NCI-H510A (cell line): ENCODE results near the gene BTBD18.
A peak's percentile ranks its signal among the peaks of the same experiment; 100 is the strongest.

Source experiments
- DNase-seq: peaks from one replicate; lab custom pipeline; 2025; lab: John Stamatoyannopoulos, UW

The BTBD18 gene

DNA sequence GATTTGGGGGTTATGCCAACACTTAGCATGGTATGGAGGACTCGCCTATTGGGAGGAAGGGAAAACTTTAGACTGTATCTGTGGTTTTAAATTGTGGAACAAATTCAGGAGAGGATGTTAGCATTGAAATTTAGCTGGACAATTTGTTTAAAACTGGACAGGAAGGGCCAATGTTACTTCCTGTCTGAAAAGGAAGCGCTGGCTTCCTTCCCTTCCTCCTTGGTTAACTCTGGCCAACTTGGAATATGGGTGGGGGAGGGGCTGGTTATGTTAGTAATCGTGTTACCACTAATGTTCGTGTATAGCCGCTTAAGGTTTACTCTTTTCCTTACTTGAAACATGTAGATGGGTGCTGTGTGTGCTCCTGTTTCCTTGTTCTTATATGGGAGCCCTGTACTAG lies 23.9 kb upstream of the BTBD18 start:
- no peak for DNase-seq

DNA sequence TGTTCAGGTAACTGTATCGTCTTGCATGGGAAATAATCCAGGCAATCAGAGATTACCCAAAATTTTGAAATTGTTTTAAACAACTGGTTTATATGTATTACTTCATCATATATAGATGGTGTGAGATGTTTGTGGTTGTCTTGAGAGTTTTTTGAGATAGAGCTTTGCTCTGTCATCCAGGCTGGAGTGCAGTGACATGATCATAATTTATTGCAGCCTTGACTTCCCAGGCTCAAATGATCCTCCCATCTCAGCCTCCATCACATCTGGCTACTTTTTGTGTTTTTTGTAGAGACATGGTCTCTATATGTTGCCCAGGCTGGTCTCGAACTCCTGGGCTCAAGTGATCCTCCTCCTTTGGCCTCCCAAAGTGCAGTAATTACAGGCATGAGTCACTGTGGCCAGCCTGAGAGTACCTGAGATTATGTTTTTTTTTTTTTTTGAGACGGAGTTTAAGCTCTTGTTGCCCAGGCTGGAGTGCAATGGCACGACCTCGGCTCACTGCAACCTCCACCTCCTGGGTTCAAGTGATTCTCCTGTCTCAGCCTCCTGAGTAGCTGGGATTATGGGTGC lies 21.5 kb upstream of the BTBD18 start:
- DNase-seq: no peak

DNA sequence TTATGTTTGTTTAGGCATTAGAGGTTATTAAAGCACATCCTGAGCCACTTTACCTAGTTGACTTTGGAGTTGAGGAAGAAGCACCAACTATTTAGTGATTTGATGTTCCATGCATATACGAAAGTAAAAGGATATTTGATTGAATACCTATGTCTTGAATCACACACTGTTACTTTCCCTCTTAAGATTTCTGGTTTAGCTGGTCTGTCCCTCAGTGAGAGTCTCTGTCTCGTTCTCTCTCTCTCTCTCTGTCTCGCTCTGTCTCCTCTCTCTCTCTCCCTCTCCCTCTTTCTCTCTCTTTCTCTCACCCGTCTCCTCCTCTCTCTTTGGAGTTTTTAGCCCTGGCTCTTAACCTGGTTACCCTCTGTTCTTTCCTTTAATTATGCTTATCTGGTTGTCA lies 20.9 kb upstream of the BTBD18 start:
- DNase-seq: no peak

DNA sequence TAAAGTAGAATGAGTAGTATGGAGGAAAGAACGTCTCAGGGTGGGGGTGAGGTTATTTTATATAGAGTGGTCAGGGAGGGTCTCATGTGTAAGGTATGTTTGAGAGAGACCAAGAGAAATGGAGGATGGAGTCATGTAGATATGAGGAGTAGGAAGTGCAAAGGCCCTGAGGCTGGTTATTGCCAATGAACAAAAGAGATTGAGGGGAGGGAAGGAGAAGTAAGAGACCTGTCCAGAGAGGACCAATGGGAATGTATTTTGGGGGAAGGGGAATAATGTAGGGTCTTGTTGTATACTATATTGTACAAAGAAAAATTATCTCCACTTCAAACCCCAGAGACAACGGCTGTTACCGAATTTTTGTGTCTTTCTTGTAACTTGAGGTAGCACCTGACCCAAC lies 19.7 kb upstream of the BTBD18 start:
- no peak for DNase-seq

DNA sequence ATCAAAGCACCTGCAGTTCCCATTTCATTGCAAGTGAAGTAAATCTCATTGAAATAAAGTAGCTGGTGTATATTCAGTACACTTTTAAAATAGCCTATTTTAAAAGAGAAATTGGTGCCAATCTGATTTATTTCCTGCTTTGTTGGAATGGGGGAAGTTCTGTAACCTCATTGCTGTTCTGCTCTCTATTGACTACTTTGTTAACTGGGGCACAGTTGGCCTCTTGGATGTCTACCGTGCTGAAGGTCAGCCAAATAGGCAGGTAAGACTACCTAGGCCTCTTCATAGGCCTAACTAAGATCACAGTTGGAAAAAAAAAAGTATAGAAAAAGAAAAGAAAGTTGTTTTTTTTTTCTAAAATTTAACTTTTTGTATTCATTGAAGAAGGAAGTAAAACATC lies 19.2 kb upstream of the BTBD18 start:
- DNase-seq: no peak

DNA sequence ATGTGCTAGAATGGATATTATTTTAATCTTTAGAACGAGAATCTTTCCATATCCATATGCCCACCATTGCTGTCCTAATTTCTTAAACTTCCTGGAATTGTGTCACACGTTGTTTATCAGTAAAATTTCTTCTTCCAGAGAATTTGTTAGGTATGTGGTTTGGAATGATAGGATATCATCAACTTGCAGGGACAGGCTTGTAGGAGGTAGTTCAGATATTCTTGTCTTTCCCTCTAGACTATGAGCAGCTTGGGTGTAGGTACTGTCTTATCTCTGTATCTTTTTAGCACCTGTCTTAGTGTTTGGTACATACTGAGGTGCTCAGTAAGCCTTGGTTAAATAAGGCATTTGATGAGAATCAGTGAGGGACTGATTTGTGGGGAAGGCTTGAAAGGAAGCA lies 13.4 kb upstream of the BTBD18 start:
- no peak for DNase-seq

DNA sequence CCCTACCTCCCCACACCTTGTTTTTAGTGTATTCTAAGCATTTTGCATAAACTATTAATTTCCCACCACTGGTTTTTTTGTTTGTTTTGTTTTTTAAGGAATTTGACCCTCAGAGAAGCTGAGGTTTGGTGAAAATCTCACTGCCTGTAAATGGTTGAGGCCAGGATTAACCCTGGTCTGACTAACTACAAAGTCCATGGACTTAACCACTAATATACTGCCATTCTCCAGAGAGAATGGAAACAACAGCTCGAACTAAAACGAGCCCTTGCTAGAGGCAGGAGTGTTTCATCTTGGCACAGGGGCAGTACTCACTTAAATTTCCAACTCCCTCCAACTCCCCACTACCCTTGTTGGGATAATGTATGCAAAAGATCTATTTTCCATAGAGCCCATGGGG lies 12.9 kb upstream of the BTBD18 start:
- no peak for DNase-seq

DNA sequence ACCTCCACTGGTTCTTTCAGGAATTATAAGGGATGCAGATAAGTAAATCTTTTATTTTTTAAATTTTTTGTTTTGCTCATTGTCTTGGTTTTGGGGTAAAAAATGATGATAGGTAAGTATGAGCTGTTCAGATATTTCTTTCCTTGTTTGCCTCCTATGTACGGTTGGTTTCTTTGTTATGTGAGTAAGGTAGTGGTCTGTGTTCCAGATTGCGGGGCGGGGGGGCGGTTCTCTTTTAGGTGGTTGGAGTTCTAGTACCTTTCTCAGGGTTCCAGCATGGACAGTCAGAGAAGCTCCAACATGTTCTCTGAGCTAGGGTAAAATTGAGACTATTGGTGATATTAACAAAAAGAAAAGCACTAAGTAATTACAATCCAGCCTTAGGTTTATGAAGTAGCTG lies 12.4 kb upstream of the BTBD18 start:
- no peak for DNase-seq

DNA sequence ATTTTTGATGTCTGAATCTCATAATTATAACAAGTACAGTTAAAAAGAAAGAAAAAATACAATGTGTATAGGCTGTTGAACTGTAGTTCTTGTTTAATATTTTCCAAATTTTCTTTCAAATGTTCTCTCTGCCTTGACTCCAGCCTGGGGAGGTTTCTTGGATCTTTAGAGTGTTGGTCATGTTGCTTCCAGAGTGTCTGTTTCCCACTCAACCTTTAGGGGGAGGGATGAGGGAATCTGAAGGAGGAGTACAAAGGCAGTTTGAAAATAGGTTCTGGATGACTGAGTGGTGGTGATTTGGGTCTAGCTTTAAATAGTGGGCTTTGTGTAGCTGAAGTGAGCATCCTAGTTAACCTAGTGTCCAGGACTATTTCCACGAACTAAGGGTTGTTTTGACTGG lies 11.9 kb upstream of the BTBD18 start:
- no peak for DNase-seq

DNA sequence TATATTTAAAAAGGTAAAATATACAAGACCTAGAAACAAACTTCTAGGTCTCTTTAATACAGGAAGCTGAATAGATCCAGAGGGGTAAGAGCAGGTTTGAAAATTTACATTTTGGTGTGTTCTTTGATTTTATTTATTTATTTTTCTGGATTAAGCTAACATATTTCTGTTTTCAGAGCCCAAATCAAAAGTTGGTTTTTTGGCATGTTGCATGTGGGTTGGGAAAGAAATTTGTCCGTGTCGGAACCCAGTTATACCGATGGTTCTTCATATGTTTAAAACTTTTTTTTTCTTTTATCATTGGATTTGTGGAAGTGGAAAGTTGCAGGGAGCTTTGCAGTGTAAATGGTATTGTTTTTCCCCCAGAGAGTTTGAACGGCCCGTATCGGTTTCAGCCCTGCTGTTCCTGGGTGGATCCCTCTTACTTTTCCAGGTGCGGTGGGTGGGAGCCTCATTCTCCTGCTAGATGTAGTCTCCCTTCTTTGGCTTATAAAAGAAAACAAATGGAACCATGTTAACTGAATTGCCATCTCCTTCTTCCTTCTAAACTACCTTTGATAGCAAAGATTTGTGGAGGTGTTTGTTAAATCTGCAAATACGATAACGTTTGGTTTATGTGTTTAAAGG lies 10.7 kb upstream of the BTBD18 start:
- no peak for DNase-seq

DNA sequence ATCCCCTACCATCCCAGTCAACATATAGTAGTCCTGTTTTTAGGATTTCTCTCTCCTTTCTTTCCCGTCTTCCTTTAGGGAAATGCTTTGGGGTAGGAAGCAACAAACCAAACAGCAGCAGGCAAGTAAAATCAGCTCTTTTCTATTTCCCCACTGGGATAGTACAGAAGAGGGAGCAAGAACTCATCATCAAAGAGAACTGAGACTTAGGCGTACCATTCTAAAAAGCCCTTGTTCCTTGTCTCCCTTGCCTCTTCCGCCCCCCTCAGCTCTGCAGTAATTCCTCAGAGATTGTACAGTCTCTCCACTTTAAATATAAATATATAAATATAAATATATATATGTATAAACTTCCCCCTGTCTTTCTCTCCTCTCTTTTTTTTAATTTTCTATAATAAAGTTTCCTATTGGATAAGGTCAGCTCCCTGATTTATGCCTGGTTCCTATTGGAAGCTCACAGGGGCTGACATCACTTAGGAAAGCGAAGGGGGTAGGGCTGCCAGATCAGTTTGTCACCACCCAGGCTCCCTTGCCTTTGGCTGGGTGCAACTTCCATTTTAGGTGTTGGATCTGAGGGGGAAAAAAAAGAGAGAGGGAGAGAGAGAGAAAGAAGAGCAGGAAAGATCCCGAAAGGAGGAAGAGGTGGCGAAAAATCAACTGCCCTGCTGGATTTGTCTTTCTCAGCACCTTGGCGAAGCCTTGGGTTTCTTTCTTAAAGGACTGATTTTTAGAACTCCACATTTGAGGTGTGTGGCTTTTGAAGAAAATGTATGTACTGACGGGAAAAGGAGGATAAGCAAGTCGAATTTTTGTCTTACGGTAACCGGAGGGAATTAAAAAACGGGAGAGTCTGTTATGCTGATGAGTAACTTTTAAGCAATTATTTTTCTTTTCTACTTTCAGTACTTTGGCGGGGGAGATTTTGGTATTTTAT lies 9.9 kb upstream of the BTBD18 start, which contains the start of gene CTNND1:
Gene CTNND1 (plus strand): TSS at position 502 of the 934 bp plus-strand sequence. CDS start 29,677 bp downstream, outside the sequence.
- DNase-seq: peak; percentile 89

DNA sequence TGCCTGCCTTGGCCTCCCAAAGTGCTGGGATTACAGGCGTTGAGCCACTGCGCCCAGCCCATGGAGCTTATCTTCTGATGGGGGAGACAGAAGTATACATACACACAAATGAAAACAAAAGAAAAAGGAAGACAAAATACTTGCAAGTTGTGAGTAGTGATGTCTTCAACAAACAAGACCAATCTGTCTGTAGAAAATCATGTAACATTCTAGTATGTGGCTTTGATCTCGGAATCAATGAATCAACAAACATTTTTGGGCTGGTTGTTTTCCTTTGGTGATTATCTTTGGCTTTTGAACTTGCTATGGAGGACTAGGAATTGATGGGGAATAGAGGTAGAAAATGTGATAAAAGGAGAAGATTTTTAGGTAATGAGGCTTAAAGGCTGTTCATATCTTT lies 6.6 kb upstream of the BTBD18 start:
- no peak for DNase-seq

DNA sequence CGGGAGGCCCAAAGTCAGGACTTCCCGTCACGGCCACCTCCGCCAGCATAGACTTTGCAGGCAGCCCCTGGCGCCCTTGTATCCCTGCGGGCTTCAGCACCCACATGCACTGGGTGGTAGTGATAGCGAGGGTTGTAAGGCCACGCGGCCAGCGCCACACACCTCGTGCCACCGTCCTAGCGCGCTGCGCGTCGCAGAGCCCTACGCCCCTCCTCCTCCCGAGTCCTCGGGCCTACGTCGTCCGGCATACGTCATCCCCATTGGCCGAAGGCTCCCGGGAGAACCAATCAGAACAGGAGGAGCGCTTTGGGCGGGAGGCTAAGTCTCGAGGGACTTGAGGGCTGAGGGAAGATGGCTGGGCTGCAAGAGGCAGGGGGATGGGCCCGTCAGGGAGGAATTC lies 1.3 kb upstream of the BTBD18 start:
- DNase-seq: no peak

DNA sequence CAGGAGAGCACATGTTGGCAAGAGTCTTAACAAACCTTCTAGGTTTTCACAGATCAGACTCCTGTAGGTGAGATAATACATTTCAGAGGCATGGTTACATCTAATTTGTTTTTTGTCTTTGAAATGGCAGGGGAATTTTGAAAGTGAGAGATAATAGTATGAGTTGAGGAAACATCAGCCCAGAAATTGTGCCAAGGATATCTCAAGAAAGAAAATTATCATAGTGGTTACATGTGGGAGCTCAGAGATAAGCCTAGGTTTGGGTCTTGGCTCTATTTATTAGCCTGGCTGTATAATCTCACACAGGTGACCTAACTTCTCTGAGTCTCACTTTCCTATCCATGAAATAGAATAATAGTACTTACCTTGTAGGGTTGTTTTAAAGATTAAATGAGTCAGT lies 443 bp downstream of the BTBD18 start:
- DNase-seq: no peak

DNA sequence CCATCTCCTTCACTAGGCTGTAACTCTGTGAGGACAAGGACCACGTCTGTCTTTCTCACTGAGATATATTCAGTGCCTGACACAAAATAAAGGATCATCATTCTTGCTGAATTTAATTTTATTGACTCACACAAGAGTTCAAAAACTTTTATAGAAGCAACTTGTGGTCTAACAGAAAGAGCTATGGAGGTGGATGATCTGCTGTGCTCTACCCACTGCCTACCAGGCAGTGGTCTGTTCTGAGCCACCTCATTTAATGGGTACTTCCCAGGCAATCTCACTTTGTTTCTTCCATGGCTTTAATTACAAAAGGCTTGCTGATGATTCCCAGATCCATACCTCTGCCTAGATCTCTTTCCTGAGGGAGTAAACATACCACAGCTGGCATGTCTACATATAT lies 4.7 kb downstream of the BTBD18 start:
- no peak for DNase-seq

DNA sequence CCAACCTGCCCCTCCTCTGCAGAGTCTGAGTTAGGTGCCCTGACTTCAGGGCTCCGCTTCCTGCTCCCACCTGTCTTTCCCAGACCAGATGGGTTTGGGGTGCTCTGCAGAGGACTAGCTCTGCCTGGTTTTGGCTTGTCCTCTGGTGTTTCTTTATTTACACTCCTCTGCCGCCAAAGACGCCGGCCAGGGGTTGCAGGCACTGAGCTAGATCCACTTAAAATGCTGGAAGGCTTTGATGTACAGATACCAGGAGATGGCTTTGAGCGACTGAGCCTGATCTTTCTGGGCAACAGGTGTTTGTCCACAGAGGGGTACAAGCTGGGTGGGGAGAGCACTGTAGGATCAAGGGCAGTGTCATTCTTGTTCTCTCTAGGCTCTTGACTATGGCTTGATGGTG lies 6.4 kb downstream of the BTBD18 start:
- DNase-seq: no peak

DNA sequence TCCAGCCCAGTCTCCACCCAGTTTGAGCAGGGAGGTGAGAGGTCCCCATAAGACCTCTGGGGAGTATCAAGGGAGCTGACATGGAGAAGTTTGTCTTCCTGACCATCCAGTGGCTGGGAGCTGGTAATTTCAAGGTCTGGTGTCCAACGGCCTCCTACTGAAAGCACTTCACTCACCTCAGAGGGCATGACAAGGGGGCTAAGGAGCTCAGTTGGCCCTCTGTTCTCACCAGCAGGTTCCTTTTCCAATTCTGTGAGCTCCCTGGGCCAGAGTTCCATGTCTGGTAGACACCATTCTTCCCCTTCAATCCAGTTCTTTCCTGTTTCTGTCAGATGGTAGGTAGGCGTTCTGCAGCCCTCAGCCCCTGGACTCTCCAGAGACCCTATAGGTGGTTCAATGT lies 7.3 kb downstream of the BTBD18 start:
- no peak for DNase-seq

DNA sequence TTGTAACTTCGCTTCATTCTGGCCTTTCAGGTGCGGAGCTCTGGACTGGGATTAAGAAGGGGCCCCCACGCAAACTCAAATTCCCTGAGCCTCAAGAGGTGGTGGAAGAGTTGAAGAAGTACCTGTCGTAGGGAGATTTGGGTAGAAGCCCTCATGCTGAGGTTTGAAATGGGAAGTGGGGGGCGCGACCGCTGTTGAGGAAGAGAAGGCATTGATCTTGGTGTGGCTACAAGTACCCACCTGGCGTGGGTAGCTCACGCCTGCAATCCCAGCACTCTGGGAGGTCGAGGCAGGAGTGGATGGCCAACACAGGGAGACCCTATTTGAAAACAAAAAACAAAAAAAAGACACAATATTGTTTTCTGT lies 9.5 kb downstream of the BTBD18 start:
- DNase-seq: no peak

DNA sequence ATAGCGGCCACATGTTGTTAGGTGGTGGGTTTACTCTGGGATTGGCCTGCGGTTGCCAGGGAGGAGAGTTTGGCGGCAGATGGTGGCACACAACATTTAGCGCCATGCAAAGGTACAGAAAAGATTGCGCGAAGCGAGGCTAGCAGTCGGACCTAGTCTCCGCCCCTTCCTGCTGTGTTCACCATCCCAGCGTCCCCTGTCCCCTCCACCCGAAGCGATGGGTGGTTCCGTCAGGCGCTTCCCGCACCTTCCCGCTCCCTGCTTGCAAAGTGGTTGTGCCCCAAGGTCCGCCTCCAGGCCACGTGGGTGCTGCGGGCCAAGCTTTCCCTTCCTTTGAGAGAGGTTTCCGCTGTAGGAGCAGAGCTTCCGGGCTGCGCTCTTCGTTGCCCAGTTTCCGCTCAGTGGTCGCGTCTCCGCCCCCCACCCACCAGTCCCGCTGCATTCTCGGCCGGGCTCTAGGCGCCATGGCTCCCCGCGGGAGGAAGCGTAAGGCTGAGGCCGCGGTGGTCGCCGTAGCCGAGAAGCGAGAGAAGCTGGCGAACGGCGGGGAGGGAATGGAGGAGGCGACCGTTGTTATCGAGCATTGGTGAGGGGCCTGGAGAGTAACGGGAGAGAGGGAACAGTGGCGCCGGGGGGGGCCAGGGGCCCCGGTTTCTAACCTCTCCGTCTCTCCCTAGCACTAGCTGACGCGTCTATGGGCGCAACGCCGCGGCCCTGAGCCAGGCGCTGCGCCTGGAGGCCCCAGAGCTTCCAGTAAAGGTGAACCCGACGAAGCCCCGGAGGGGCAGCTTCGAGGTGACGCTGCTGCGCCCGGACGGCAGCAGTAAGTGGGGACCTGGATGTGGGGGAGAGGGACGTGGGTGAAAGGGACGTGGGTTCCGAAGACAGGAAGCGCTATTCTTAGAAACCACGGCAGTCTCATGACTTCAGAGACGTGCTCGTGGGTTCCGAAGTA lies 10.2 kb downstream of the BTBD18 start, which contains the start of gene SELENOH:
Gene SELENOH (plus strand): TSS at position 360 of the 955 bp plus-strand sequence. CDS start 105 bp downstream, at position 465.
- peak; percentile 96 for DNase-seq

DNA sequence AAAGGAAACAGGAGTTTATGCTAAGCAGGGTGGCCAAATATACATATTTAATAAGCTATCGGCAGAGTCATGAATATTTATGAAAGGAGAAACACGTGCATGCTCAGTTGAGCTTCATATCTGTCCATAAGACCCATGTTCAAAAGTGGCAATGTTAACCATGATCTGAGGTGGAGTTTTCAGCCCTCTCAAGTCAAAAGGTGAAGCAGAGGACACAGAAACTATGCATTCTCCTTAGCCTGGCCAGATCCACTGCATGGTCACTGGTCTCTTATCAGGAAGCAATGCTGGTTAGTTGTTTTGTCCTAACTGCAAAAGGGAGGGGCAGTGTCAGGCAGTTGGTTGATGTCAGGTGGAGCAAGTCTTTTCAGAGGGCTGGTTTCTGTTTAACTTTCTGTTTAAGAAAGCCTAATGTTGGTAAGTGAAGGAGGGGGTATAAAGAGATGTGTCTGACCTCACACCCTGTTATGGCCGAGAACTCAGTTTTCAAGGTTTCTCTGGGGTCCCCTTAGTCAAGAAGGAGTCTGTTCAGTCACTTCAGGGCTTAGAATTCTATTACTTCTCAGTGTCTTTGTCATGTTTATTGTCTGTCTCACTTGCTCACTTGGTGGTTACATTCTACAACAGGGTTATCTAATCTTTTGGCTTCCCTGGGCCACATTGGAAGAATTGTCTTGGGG lies 15.9 kb downstream of the BTBD18 start:
- no peak for DNase-seq

DNA sequence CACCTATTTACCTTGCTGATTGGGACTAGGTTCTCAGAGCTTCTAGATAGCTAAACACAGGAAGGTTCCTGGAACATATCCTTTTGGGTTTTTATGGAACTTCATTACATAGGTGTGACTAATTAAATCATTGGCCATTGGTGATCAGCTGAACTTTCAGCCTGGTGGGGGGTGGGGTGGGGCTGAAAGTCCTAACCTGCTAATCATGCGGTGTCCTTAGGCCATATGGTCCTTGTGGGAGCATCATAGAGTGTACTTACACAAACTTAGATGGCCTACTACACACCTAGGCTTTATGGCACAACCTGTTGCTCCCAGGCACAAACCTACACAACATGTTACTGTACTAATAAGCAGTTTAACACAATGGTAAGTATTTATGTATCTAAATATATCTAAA lies 19.0 kb downstream of the BTBD18 start:
- no peak for DNase-seq
